SK-N-SH treated with all-trans-retinoic acid at 6 μM for 48 hours (cell line): ENCODE data around the gene HS6ST3.

Experiments
- ATAC-seq: fragments of 200-7000 bp; cut with Tn5 transposase; 3 replicates; pipeline ENCODE4 v1.9.1; 2020; ENCODE audit warnings: mild to moderate bottlenecking, moderate library complexity
- ARNTL ChIP-seq: fragments of 450-650 bp; formaldehyde crosslinking; IDR thresholded peaks from 2 replicates; pipeline ENCODE4 v1.5.0; 2020; ENCODE audit warnings: low read depth, mild to moderate bottlenecking, moderate library complexity, borderline replicate concordance
- BACH2 ChIP-seq: fragments of 250-450 bp; sonication (Bioruptor Pico); IDR thresholded peaks from 2 replicates; pipeline ENCODE4 v1.9.0; 2021; ENCODE audit warnings: mild to moderate bottlenecking, borderline replicate concordance
- CSDC2 ChIP-seq: fragments of 250-450 bp; sonication (Bioruptor Pico); IDR thresholded peaks from 2 replicates; pipeline ENCODE4 v1.5.0; 2020; ENCODE audit warnings: mild to moderate bottlenecking, moderate library complexity
- GLIS3 ChIP-seq: fragments of 250-450 bp; sonication (Bioruptor Pico); IDR thresholded peaks from 2 replicates; pipeline ENCODE4 v1.5.0; 2020; ENCODE audit warnings: mild to moderate bottlenecking, moderate library complexity
- ISL1 ChIP-seq: fragments of 250-450 bp; sonication (Bioruptor Pico); IDR thresholded peaks from 2 replicates; pipeline ENCODE4 v2.1.2; 2022; ENCODE audit warnings: mild to moderate bottlenecking, moderate library complexity
- OSR1 ChIP-seq: fragments of 250-450 bp; sonication (Bioruptor Pico); IDR thresholded peaks from 2 replicates; pipeline ENCODE4 v1.8.0; 2022; ENCODE audit warnings: moderate library complexity, mild to moderate bottlenecking, inconsistent platforms
- PPARA ChIP-seq: fragments of 250-450 bp; sonication (Bioruptor Pico); IDR thresholded peaks from 2 replicates; pipeline ENCODE4 v1.5.0; 2020; ENCODE audit warnings: mild to moderate bottlenecking, borderline replicate concordance
- SNAI2 ChIP-seq: fragments of 250-450 bp; sonication (Bioruptor Pico); IDR thresholded peaks from 2 replicates; pipeline ENCODE4 v1.5.0; 2020; ENCODE audit warnings: mild to moderate bottlenecking, moderate library complexity
- TCF4 ChIP-seq: fragments of 250-450 bp; sonication (Bioruptor Pico); IDR thresholded peaks from 2 replicates; pipeline ENCODE4 v1.8.0; 2021; ENCODE audit warnings: mild to moderate bottlenecking, moderate library complexity, borderline replicate concordance
- TOX ChIP-seq: fragments of 250-450 bp; sonication (Bioruptor Pico); IDR thresholded peaks from 2 replicates; pipeline ENCODE4 v1.8.0; 2021; ENCODE audit warnings: mild to moderate bottlenecking, moderate library complexity, borderline replicate concordance
- ZC3H10 ChIP-seq: fragments of 250-450 bp; sonication (Bioruptor Pico); IDR thresholded peaks from 2 replicates; pipeline ENCODE4 v1.5.1; 2021; ENCODE audit warnings: mild to moderate bottlenecking, moderate library complexity
- ZFP3 ChIP-seq: fragments of 250-450 bp; sonication (Bioruptor Pico); IDR thresholded peaks from 2 replicates; pipeline ENCODE4 v1.5.0; 2020; ENCODE audit warnings: mild to moderate bottlenecking, moderate library complexity
- ZNF565 ChIP-seq: fragments of 450-650 bp; formaldehyde crosslinking; conservative IDR thresholded peaks from 2 replicates; pipeline ENCODE4 v1.5.0; 2020; ENCODE audit warnings: low read depth, mild to moderate bottlenecking, moderate library complexity
- ZNF70 ChIP-seq: fragments of 450-650 bp; formaldehyde crosslinking; IDR thresholded peaks from 2 replicates; pipeline ENCODE4 v1.5.0; 2020; ENCODE audit warnings: mild to moderate bottlenecking, moderate library complexity
- ZNF8 ChIP-seq: fragments of 450-650 bp; formaldehyde crosslinking; IDR thresholded peaks from 2 replicates; pipeline ENCODE4 v1.5.0; 2020; ENCODE audit warnings: mild to moderate bottlenecking, moderate library complexity
- TF ChIP-seq, protein P1 (sequence below): fragments of 250-450 bp; sonication (Bioruptor Pico); IDR thresholded peaks from 2 replicates; pipeline ENCODE4 v1.5.1; 2021; ENCODE audit warnings: mild to moderate bottlenecking, moderate library complexity
- TF ChIP-seq, protein P2 (sequence below): fragments of 250-450 bp; sonication (Bioruptor Pico); IDR thresholded peaks from 2 replicates; pipeline ENCODE4 v1.5.1; 2020; ENCODE audit warnings: low read depth, mild to moderate bottlenecking, moderate library complexity
- TF ChIP-seq, protein P3 (sequence below): fragments of 250-450 bp; sonication (Bioruptor Pico); IDR thresholded peaks from 2 replicates; pipeline ENCODE4 v1.8.0; 2020; ENCODE audit warnings: mild to moderate bottlenecking, moderate library complexity, borderline replicate concordance
- TF ChIP-seq, protein P4 (sequence below): fragments of 250-450 bp; sonication (Bioruptor Pico); IDR thresholded peaks from 2 replicates; pipeline ENCODE4 v1.8.0; 2021; ENCODE audit warnings: low read depth, mild to moderate bottlenecking, moderate library complexity, borderline replicate concordance
- TF ChIP-seq, protein P5 (sequence below): fragments of 250-450 bp; sonication (Bioruptor Pico); IDR thresholded peaks from 2 replicates; pipeline ENCODE4 v1.5.0; 2020; ENCODE audit warnings: mild to moderate bottlenecking, moderate library complexity

The HS6ST3 gene

DNA sequence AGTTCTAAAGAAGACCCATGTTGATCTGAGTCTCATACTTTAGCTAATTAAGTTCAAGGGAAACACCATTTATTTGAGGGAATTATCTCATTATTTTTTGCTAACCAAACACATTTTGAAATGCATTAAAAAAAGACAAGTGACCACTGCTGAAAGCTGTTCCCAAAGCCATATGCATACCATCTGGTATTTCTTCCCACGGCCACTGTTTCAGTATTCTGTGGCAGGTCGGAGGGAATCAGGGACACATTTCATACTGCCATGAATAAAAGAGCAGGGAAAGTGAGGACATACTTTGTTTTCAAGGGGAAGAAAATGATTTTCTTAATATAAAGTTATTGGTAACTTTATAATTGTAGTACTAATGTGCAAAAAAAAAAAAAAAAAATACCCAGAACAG is 401.2 kb downstream of the HS6ST3 start (continued):
- TF ChIP-seq, protein P1, sequence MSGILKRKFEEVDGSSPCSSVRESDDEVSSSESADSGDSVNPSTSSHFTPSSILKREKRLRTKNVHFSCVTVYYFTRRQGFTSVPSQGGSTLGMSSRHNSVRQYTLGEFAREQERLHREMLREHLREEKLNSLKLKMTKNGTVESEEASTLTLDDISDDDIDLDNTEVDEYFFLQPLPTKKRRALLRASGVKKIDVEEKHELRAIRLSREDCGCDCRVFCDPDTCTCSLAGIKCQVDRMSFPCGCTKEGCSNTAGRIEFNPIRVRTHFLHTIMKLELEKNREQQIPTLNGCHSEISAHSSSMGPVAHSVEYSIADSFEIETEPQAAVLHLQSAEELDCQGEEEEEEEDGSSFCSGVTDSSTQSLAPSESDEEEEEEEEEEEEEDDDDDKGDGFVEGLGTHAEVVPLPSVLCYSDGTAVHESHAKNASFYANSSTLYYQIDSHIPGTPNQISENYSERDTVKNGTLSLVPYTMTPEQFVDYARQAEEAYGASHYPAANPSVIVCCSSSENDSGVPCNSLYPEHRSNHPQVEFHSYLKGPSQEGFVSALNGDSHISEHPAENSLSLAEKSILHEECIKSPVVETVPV (CRISPR knock-in tag) = no peak
- no peak for TF ChIP-seq ARNTL

- TF ChIP-seq TOX (CRISPR knock-in tag) (no peak), GLIS3 (CRISPR knock-in tag) (no peak), ARNTL (no peak)
- ATAC-seq = no peak
Measured at GRCh38 chr13:96492766-96493165, 402.9 kb downstream of the HS6ST3 start.

DNA sequence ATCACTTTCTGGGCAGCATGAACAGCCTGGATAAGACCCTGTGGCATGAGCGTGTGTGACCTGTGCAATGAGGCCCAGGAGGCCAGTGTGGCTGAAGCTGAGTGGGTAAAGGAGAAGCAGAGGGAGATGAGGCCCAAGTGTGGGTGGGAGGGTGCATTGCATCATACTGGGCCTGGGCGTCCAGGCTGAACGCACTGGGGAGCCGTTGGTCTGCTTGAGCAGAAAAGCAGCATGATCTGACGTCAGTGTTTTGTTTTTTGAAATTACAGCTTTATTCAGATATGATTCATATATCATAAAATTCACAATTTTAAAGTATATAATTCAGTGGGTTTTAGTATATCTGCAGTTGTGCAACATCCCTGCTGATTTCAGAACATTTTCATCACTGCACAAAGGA is 409.7 kb downstream of the HS6ST3 start:
- ATAC-seq = no peak

GRCh38 chr13:96500953-96501352 is 411.0 kb downstream of the HS6ST3 start:
- no peak for ATAC-seq
- no peak for TF ChIP-seq TCF4
- no peak for TF ChIP-seq ZFP3 (CRISPR knock-in tag)
- TF ChIP-seq, protein P1 (CRISPR knock-in tag) = no peak
- TF ChIP-seq CSDC2 (CRISPR knock-in tag) = no peak
- no peak for TF ChIP-seq ZNF70
- TF ChIP-seq BACH2 (CRISPR knock-in tag) = no peak
- TF ChIP-seq, protein P2, sequence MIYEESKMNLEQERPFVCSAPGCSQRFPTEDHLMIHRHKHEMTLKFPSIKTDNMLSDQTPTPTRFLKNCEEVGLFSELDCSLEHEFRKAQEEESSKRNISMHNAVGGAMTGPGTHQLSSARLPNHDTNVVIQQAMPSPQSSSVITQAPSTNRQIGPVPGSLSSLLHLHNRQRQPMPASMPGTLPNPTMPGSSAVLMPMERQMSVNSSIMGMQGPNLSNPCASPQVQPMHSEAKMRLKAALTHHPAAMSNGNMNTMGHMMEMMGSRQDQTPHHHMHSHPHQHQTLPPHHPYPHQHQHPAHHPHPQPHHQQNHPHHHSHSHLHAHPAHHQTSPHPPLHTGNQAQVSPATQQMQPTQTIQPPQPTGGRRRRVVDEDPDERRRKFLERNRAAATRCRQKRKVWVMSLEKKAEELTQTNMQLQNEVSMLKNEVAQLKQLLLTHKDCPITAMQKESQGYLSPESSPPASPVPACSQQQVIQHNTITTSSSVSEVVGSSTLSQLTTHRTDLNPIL (CRISPR knock-in tag) = no peak
- no peak for TF ChIP-seq TOX (CRISPR knock-in tag)
- no peak for TF ChIP-seq ZNF8
- TF ChIP-seq OSR1 (CRISPR knock-in tag) = no peak
- no peak for TF ChIP-seq SNAI2 (CRISPR knock-in tag)
- TF ChIP-seq ZNF565 (CRISPR knock-in tag) = no peak
- TF ChIP-seq, protein P3, sequence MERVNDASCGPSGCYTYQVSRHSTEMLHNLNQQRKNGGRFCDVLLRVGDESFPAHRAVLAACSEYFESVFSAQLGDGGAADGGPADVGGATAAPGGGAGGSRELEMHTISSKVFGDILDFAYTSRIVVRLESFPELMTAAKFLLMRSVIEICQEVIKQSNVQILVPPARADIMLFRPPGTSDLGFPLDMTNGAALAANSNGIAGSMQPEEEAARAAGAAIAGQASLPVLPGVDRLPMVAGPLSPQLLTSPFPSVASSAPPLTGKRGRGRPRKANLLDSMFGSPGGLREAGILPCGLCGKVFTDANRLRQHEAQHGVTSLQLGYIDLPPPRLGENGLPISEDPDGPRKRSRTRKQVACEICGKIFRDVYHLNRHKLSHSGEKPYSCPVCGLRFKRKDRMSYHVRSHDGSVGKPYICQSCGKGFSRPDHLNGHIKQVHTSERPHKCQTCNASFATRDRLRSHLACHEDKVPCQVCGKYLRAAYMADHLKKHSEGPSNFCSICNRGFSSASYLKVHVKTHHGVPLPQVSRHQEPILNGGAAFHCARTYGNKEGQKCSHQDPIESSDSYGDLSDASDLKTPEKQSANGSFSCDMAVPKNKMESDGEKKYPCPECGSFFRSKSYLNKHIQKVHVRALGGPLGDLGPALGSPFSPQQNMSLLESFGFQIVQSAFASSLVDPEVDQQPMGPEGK (CRISPR knock-in tag) = no peak
- no peak for TF ChIP-seq ISL1 (CRISPR knock-in tag)
- TF ChIP-seq, protein P4, sequence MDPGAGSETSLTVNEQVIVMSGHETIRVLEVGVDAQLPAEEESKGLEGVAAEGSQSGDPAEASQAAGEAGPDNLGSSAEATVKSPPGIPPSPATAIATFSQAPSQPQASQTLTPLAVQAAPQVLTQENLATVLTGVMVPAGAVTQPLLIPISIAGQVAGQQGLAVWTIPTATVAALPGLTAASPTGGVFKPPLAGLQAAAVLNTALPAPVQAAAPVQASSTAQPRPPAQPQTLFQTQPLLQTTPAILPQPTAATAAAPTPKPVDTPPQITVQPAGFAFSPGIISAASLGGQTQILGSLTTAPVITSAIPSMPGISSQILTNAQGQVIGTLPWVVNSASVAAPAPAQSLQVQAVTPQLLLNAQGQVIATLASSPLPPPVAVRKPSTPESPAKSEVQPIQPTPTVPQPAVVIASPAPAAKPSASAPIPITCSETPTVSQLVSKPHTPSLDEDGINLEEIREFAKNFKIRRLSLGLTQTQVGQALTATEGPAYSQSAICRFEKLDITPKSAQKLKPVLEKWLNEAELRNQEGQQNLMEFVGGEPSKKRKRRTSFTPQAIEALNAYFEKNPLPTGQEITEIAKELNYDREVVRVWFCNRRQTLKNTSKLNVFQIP (CRISPR knock-in tag) = no peak
- no peak for TF ChIP-seq ZC3H10 (CRISPR knock-in tag)
- no peak for TF ChIP-seq PPARA (CRISPR knock-in tag)

More for the DNA sequence above, 409.7 kb downstream of the HS6ST3 start:
- TF ChIP-seq ARNTL (no peak), ZC3H10 (CRISPR knock-in tag) (no peak), ISL1 (CRISPR knock-in tag) (no peak)
- TF ChIP-seq, protein P1 (CRISPR knock-in tag) = no peak
- TF ChIP-seq, protein P5, sequence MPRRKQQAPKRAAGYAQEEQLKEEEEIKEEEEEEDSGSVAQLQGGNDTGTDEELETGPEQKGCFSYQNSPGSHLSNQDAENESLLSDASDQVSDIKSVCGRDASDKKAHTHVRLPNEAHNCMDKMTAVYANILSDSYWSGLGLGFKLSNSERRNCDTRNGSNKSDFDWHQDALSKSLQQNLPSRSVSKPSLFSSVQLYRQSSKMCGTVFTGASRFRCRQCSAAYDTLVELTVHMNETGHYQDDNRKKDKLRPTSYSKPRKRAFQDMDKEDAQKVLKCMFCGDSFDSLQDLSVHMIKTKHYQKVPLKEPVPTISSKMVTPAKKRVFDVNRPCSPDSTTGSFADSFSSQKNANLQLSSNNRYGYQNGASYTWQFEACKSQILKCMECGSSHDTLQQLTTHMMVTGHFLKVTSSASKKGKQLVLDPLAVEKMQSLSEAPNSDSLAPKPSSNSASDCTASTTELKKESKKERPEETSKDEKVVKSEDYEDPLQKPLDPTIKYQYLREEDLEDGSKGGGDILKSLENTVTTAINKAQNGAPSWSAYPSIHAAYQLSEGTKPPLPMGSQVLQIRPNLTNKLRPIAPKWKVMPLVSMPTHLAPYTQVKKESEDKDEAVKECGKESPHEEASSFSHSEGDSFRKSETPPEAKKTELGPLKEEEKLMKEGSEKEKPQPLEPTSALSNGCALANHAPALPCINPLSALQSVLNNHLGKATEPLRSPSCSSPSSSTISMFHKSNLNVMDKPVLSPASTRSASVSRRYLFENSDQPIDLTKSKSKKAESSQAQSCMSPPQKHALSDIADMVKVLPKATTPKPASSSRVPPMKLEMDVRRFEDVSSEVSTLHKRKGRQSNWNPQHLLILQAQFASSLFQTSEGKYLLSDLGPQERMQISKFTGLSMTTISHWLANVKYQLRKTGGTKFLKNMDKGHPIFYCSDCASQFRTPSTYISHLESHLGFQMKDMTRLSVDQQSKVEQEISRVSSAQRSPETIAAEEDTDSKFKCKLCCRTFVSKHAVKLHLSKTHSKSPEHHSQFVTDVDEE = no peak
- TF ChIP-seq, all 23 proteins: peak for 0
